ENCODE measurements around the gene HRAS. TPM values are rescaled to one million over a fixed set of nuclear protein-coding genes. Genes with fewer than 3 reads are reported as not detected.

HRAS gene
- total RNA-seq, 4 donors from 2014 or later, result 82.9 to 131 (median 96.2) TPM

DNA sequence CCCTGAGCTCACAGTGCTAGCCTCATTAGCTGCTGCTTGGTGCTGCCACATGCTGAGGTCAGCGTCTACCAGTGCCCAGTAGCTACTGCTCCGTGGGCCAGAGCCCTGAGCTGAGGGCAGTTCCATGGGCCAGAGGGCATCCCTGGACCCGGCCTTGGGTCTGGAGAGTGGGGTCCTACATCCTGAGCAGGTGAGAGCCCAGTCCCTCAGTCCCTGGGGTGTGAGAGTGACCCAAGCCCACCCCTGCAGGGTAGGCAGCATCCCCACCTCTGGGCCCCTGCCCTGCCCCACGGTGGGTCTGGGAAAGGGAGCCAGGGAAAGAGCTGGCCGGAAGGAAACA lies 15.3 kb upstream of the HRAS start:
- no peak for DNase-seq (ENCODE audit: low spot score in 2 of 2)
- Histone ChIP-seq H3K27me3 (peaks cover 36% of the 10 kb centered on the region), H3K27ac (no peak overlapping the region), H3K4me3 (no peak overlapping the region), H3K4me1 (peaks cover 18% of the 10 kb centered on the region), H3K36me3 (no peaks in the 10 kb centered on the region), H3K9me3 (no peaks in the 10 kb centered on the region)
- TF ChIP-seq, protein P1, sequence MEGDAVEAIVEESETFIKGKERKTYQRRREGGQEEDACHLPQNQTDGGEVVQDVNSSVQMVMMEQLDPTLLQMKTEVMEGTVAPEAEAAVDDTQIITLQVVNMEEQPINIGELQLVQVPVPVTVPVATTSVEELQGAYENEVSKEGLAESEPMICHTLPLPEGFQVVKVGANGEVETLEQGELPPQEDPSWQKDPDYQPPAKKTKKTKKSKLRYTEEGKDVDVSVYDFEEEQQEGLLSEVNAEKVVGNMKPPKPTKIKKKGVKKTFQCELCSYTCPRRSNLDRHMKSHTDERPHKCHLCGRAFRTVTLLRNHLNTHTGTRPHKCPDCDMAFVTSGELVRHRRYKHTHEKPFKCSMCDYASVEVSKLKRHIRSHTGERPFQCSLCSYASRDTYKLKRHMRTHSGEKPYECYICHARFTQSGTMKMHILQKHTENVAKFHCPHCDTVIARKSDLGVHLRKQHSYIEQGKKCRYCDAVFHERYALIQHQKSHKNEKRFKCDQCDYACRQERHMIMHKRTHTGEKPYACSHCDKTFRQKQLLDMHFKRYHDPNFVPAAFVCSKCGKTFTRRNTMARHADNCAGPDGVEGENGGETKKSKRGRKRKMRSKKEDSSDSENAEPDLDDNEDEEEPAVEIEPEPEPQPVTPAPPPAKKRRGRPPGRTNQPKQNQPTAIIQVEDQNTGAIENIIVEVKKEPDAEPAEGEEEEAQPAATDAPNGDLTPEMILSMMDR (IDR thresholded peaks at IDR 0.05), result no peak
- no peak for TF ChIP-seq POLR2AphosphoS5 (IDR thresholded peaks at IDR 0.05)
- no peak for TF ChIP-seq EP300 (IDR thresholded peaks at IDR 0.05)
- no peak for TF ChIP-seq POLR2A (IDR thresholded peaks at IDR 0.05)
- 90% methylated on average over 2 of the region's 5 CpGs for WGBS

DNA sequence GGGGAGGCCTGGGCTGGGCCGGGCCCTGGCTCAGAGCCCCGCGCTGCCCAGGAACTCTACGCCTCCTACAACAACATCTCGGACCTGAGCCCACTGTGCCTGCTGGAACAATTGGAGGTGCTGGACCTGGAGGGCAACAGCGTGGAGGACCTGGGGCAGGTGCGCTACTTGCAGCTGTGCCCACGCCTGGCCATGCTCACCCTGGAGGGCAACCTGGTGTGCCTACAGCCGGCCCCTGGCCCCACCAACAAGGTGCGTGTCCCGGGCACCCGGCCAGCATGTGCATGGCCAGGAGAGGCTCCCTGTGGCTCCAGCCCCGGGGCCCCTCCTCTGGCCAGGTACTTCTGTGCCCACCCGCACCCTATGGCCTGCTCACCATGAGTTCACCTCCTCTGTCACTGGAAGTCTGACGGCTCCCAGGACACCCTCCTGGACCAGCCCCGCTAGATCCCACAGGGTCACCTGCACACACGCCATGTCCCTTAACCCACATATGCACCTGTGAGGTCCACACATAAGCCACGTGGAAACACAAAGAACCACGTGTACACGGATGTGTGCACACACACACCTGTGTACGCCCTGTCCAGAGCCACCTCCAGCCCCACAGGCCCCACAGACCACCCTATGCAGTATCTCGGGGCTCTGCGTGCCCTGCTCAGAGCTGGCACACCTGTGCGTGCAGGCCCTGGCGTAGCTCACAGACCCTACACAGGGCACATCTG lies 14.8 kb upstream of the HRAS start:
- Histone ChIP-seq H3K36me3 (no peaks in the 10 kb centered on the region), H3K27ac (no peak overlapping the region), H3K4me3 (no peak overlapping the region), H3K27me3 (peaks cover 31% of the 10 kb centered on the region), H3K4me1 (peaks cover 12% of the 10 kb centered on the region), H3K9me3 (no peaks in the 10 kb centered on the region)
- DNase-seq (ENCODE audit: low spot score in 2 of 2), result no peak
- 96% methylated on average over 10 of the region's 25 CpGs for WGBS
- TF ChIP-seq, protein P1 (IDR thresholded peaks at IDR 0.05), result no peak
- TF ChIP-seq POLR2AphosphoS5 (IDR thresholded peaks at IDR 0.05), result no peak
- no peak for TF ChIP-seq EP300 (IDR thresholded peaks at IDR 0.05)
- TF ChIP-seq POLR2A (IDR thresholded peaks at IDR 0.05), result no peak

DNA sequence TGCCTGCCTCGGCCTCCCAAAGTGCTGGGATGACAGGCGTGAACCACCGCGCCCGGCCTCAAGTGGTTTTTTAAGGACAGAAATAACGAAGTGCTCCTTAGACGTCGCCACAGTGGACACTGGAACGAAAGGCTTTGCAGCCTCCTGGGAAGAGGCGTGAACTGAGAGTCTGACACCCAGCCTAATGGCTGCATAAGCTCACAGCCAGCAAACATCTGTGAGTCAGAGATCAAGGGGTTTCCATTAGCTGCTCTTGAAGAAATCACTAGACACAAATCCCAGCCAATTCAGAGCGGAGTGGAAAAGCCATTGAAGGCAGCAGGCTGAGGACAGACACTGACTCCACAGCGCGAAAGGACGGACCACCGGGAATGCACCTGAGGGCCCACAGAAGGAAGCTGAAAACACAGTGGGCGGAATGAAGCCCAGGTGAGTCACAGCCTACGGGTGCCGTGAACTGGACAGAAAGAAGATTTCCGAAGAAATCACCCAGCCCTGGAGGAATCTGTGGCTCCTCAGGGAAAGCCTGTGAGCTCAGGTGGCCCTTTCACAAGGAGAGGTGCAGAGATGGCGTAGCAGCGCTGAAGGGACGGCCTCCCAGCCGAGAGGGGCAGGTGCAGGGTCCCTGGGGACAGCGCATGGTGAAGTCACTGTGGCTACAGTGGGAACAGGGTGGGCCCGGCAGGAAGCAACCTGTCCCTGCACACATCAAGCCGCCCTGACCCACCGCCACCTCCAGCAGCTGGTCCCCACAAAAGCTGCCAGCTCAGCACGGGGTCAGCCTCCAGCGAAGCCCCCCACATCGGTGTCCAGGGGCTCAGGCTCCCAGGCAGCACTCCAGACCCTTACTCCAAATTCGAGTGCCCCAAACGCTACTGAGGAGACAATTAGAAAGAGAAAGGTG lies 13.6 kb upstream of the HRAS start:
- WGBS, result 92% methylated on average over 30 of the region's 32 CpGs
- Histone ChIP-seq H3K9me3 (no peaks in the 10 kb centered on the region), H3K27me3 (peaks cover 20% of the 10 kb centered on the region), H3K36me3 (no peaks in the 10 kb centered on the region), H3K4me3 (no peak overlapping the region), H3K27ac (no peak overlapping the region), H3K4me1 (peaks cover under 1% of the 10 kb centered on the region)
- TF ChIP-seq POLR2A (IDR thresholded peaks at IDR 0.05), result no peak
- TF ChIP-seq, protein P1 (IDR thresholded peaks at IDR 0.05), result no peak
- no peak for TF ChIP-seq EP300 (IDR thresholded peaks at IDR 0.05)
- no peak for TF ChIP-seq POLR2AphosphoS5 (IDR thresholded peaks at IDR 0.05)
- DNase-seq (ENCODE audit: low spot score in 2 of 2), result no peak

DNA sequence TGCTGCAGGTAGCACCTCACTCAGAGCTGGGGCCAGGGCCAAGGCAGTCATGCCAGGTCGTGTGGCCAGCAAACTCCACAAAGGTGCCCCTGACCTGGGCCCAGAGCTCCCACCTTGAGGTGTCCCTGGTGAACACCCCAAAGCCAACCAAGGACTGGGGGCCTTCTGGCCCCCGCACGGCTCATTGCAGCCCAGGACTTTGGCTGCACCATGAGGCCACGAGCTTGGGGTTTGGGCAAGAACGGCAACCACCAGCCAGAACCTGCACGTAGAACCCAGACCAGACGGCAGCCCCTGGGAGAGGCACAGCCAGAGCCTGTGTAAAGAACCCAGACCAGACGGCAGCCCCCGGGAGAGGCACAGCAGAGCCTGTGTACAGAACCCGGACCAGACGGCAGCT lies 9.8 kb upstream of the HRAS start:
- Histone ChIP-seq H3K27ac (no peak overlapping the region), H3K4me1 (no peaks in the 10 kb centered on the region), H3K36me3 (no peaks in the 10 kb centered on the region), H3K27me3 (no peaks in the 10 kb centered on the region), H3K9me3 (no peaks in the 10 kb centered on the region), H3K4me3 (no peak overlapping the region)
- DNase-seq (ENCODE audit: low spot score in 2 of 2), result no peak
- WGBS, result 84% methylated on average over 8 of the region's 11 CpGs
- no peak for TF ChIP-seq EP300 (IDR thresholded peaks at IDR 0.05)
- TF ChIP-seq POLR2AphosphoS5 (IDR thresholded peaks at IDR 0.05), result no peak
- no peak for TF ChIP-seq POLR2A (IDR thresholded peaks at IDR 0.05)
- TF ChIP-seq, protein P1 (IDR thresholded peaks at IDR 0.05), result no peak

DNA sequence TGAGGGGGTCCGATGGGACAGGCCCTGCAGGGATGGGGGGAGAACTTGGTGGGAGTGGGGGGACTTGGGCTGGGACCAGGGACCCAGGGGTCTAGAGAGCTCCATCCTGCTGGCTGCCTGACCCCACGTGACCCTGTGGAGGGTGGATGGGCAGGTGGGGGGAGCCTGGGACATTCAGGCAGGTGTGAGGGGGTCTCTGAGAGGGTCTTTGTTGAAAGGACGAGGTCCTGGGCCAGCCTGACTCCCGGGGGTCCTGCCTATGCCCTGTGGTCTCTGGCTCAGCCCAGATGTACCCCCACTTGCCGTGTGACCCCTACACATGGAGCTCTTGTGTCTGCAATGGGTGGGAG lies 9.4 kb upstream of the HRAS start:
- WGBS, result 84% methylated on average over 4 of the region's 5 CpGs
- no peaks in the 10 kb centered on the region for H3K9me3 ChIP-seq
- H3K27ac ChIP-seq, result no peak overlapping the region
- no peak for TF ChIP-seq POLR2AphosphoS5 (IDR thresholded peaks at IDR 0.05)
- TF ChIP-seq, protein P1 (IDR thresholded peaks at IDR 0.05), result no peak
- TF ChIP-seq POLR2A (IDR thresholded peaks at IDR 0.05), result no peak
- TF ChIP-seq EP300 (IDR thresholded peaks at IDR 0.05), result no peak
- H3K4me1 ChIP-seq, result no peaks in the 10 kb centered on the region
- H3K27me3 ChIP-seq, result no peaks in the 10 kb centered on the region
- DNase-seq (ENCODE audit: low spot score in 2 of 2), result no peak
- no peaks in the 10 kb centered on the region for H3K36me3 ChIP-seq
- H3K4me3 ChIP-seq, result no peak overlapping the region
